GM21381 (cell line): ENCODE measurements around the gene GAS2L1.
"Not testable (repeated sequence)": the region's sequence is repeated elsewhere in the genome, so short reads cannot be mapped to it uniquely, and the experiment has no call there.

ENCODE experiments used
- ATAC-seq: cut with Tn5 transposase; IDR thresholded peaks from one replicate; pipeline ENCODE4 v1.9.1; 2021; ENCODE audit warnings: mild to moderate bottlenecking, moderate library complexity; ENCODE audit not compliant: unreplicated experiment

The GAS2L1 gene

DNA sequence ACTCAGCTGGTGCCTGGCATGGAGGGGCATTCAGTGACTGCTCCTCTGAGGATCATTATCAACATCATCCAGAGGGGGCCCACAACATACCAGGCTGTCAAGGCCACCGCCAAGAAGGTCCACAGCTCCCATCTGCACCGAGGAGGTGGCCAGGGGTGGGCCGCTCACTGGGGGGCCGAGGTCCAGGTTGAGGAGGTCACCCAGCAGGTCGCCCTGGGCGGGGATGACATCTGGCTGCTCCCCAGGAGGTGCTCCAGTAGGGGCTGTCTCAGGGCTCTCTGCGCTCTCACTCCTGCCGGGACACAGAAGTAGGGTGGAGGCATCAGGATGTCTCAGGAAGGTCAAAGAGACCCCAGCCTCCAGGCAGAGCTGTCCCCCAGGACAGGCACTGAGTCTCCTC lies 34.1 kb downstream of the GAS2L1 start:
- no peak for ATAC-seq

DNA sequence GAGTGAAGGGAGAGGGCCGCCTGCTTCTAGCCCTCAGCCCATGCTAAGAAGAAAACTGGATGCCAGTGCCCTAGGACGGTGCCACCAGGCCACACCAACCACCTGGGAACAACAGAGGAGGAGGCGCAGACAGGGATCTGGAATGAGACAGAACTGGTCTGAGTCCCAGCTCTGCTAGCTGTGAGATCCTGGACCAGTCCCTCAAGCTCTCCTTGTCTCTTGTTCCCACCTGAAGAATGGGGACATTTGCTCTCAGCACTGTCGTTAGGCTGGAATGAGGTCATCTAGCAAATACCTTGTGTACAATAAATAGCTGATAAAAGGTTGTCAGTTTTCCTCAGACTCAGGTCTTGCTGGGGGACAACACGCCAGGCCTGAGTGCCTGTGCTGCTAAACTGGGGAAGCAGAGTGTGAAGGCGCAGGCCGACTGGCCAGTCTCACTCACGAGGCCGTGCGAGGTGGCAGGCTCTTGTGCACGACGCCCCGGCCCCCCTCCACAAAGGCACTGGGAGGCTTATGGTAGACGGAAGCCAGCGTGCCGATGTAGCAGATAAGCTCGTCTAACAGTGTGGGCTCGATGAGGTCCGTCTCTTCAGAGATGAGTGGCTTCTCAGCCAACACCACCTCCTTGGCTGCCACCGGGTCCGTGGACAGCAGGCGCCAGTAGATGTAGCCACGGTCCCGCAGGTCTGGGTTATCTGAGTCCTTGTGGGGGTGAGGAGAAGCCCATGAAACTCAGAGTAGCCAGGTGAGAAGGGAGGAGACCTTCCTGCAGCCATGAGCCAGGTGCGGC lies 34.8 kb downstream of the GAS2L1 start:
- ATAC-seq, result no peak

- no peak for ATAC-seq
These were observed 35.3 kb downstream of the GAS2L1 start for GRCh38 chr22:29341849-29342127.

DNA sequence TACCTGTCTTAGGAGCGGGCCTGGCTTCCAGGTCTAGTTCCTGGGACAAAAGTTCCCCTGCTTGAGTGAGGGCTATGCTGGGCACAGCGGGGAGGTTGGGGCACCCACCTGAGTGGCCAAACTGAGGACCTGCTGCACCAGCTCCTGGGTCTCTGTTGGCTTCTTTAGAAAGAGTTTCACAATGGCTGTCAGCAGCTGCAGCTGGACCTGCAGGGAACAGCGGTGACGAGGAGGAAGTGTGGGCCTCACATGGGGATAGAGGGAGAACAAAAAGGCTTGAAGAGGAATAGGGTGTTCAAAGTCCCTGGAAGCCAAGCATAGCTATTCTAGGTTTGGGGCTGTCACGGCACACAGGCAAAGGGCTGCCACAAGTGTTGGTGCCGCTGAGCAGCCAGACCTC lies 35.7 kb downstream of the GAS2L1 start:
- no peak for ATAC-seq

DNA sequence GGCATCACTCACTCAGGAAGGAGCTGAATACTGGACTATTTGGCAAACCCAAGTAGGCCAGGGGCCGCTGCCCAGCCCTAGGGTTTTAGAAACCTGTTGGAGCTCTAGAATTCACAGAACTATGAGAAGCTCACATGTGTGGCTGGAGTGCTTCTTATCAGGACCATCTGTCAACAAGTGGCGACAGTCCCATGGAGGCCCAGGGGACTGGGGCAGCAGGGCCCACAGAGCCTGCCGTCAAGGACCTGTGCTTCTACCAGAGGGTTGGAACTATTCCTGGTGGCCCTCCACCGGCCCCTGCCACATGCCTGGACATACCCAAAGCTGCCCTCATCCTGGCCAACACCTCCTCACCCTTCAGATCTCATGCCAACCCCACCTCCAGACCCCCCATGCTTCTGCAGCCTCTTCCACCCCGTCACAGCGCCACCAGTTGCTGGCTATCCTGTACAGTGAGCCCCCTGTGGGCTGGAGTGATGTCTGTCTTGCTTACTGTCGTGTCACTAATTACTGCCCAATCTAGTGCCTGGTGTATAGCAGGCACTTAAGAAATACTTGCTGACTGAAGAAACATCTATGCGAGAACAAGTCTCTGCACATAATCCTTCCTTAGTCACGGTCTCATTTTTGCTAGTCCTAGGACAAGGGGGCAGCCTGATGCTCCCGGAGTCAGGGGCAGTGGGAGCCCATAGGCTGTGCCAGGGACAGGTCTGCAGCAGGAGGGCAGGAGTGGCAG lies 36.3 kb downstream of the GAS2L1 start:
- ATAC-seq, result no peak

DNA sequence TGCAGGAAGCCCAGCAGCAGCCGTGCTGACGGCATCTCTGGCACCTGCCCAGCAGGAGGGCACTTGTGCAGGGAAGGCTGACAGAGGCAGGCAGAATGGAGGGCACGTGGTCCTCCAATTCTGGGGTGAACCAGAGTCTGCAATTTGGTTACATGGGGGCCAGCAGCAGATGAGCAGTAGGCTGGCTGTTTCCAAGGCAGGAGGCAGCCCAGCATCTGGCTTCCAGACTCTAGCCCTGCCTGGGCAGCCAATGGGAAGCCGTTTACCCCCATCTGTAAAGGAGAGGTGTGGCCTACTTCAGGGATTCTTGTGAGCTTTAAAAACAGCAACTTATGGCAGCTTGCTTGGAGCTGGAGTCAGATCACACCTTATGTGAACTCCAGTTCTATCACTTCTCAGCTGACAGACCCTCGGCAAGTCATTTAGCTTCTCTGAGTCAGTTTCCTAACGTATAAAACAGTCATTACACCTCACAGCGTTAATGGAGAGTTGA lies 36.9 kb downstream of the GAS2L1 start:
- no peak for ATAC-seq

- ATAC-seq, result no peak
These were observed 37.7 kb downstream of the GAS2L1 start for GRCh38 chr22:29344137-29344536.

GRCh38 chr22:29344889-29345288 lies 38.4 kb downstream of the GAS2L1 start:
- ATAC-seq, result not testable (repeated sequence)

GRCh38 chr22:29345932-29346331 lies 39.5 kb downstream of the GAS2L1 start:
- no peak for ATAC-seq

GRCh38 chr22:29346659-29347058 lies 40.2 kb downstream of the GAS2L1 start:
- ATAC-seq, result no peak

GRCh38 chr22:29348041-29348440 lies 41.6 kb downstream of the GAS2L1 start:
- ATAC-seq, result no peak

DNA sequence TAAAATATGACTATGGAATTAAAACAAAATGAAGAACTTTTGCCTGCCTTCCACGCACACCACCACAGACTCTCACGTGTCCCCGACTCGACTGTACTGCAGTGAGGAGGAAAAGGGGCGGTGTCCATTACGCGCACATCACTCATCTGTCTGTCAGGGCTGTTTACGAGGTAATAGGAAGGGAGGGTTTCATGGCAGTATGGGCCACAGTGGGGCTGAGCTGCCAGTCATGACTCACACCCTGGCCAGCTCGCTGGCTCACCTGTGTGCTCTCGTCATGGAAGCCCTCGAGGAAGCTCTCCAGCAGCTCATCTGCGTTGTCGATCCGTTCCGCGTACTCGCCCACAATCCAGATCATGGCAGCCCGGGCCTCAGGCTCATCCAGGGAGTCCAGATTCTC lies 42.5 kb downstream of the GAS2L1 start:
- no peak for ATAC-seq

- ATAC-seq, result no peak
These were observed 44.6 kb downstream of the GAS2L1 start for GRCh38 chr22:29351042-29351441.

DNA sequence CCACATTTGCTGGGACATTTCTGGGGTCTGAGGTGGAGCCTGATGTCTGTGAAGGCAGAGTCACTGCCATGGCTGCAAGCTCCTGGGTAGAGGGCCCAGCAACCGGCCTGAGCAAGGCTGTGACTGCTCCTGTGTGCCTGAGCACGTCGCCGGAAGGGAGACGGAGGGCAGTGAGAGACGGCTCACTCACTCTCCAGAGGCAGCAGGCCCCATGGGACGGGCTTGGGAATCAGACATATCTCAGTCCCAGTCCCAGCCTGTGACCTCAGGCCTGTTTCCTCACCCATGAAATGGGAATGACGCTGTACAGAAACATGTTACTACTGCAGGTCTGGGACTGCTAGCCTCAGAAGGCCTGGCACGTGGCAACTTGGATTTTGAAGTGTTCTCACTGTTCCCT lies 45.4 kb downstream of the GAS2L1 start:
- ATAC-seq, result no peak

- ATAC-seq, result no peak
These were observed 46.3 kb downstream of the GAS2L1 start for GRCh38 chr22:29352778-29353177.

DNA sequence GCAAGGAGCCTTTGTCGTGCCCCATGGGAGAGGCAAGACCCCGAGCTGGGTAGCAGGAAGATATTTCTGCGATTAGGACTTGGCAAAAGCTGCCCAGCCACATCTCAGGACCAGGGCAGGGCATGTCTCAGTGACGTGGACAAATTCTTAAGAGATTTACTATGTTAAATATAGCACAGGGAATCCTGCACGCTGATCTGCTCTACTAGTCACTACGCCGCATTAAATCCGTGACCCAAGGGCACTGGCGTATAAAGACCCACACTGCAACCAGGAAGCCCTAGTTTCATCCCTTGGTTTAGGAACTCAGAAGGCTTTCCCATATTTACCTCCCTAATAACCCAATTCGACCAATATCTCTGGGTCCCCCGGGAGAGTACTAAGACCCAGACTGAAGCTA lies 46.8 kb downstream of the GAS2L1 start:
- no peak for ATAC-seq

DNA sequence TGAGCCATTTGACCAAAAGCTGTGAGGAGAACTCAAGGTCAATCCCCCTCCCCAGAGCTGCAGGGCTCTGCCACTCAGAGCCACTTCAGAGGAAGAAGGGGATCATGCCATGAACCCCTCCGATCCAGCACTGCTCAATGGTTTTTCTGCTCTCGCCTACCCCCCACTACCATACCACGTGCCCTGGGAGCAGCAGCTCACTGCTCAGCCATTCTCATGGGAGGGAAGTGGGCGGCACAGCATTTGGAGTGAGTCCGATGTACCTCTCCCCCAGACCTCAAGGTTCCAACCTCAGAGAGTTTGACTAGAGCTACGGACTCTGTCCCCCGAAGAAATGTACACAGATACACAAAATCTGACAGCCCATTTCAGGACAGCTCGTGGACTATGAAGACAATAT lies 47.4 kb downstream of the GAS2L1 start:
- ATAC-seq, result no peak

- not testable (repeated sequence) for ATAC-seq
These were observed 50.9 kb downstream of the GAS2L1 start for GRCh38 chr22:29357193-29357890.

GRCh38 chr22:29359469-29359868 lies 53.0 kb downstream of the GAS2L1 start:
- no peak for ATAC-seq
